Caco-2 (cell line): Measurements from ENCODE around the gene STK35. TPM values are rescaled to one million over a fixed set of nuclear protein-coding genes. Genes with fewer than 3 reads are reported as not detected.
A peak's percentile ranks its signal among the peaks of the same experiment; 100 is the strongest.

Experiments
- BruUV-seq: library from RNA; stranded (reverse); fragments of 400-500 nt; replicated peaks from 2 replicates; lab custom pipeline; 2021; lab: Mats Ljungman, UMichigan
- CTCF ChIA-PET: fragments of 300-600 bp; sonication (Branson Sonifier 250); formaldehyde crosslinking; loops from one replicate; lab custom pipeline; 2022; ENCODE audit warnings: antibody characterized with exemption; lab: Charles Lee
- POLR2A ChIA-PET: fragments of 300-600 bp; sonication (Branson Sonifier 250); formaldehyde crosslinking; loops from one replicate; lab custom pipeline; 2022; ENCODE audit warnings: antibody characterized with exemption; lab: Charles Lee
- DNase-seq, 2 experiments: peaks; one replicate each; pipeline versions ENCODE4 v3.0.0 to v3.0.0-alpha.2; 2020 to 2022
- H3K27me3 ChIP-seq: replicated peaks from 2 replicates; pipeline ENCODE4 v1.6.0; 2011; ENCODE audit warnings: low read length; ENCODE audit not compliant: control insufficient read depth, insufficient read depth
- H3K36me3 ChIP-seq: 2 replicates; pipeline ENCODE4 v1.5.1; 2011; ENCODE audit warnings: low read length; ENCODE audit not compliant: control insufficient read depth, insufficient read depth
- H3K4me1 ChIP-seq: fragments of 250-450 bp; sonication (Bioruptor Pico); 2 replicates; pipeline ENCODE4 v1.5.1; 2020; ENCODE audit warnings: mild to moderate bottlenecking
- H3K4me3 ChIP-seq: 2 replicates; pipeline ENCODE4 v1.5.1; 2011; ENCODE audit warnings: low read depth, mild to moderate bottlenecking, control low read depth, low read length
- H3K9me3 ChIP-seq: fragments of 250-450 bp; sonication (Bioruptor Pico); 2 replicates; pipeline ENCODE4 v1.5.1; 2020; ENCODE audit warnings: mild to moderate bottlenecking, moderate library complexity
- H3K27ac Mint-ChIP-seq: one replicate; pipeline ENCODE4 v1.8.0; 2022; ENCODE audit warnings: mixed read lengths; ENCODE audit not compliant: unreplicated experiment
- H3K27me3 Mint-ChIP-seq: one replicate; pipeline ENCODE4 v1.8.0; 2022; ENCODE audit warnings: mixed read lengths; ENCODE audit not compliant: insufficient read depth, unreplicated experiment
- H3K36me3 Mint-ChIP-seq: one replicate; pipeline ENCODE4 v1.8.0; 2022; ENCODE audit warnings: mild to moderate bottlenecking, mixed read lengths; ENCODE audit not compliant: insufficient read depth, unreplicated experiment
- H3K4me1 Mint-ChIP-seq: one replicate; pipeline ENCODE4 v1.8.0; 2022; ENCODE audit warnings: low read depth, mixed read lengths; ENCODE audit not compliant: unreplicated experiment
- H3K4me3 Mint-ChIP-seq: one replicate; pipeline ENCODE4 v1.8.0; 2022; ENCODE audit warnings: mild to moderate bottlenecking, moderate library complexity, mixed read lengths; ENCODE audit not compliant: unreplicated experiment
- H3K9me3 Mint-ChIP-seq: one replicate; pipeline ENCODE4 v1.8.0; 2022; ENCODE audit warnings: mixed read lengths; ENCODE audit not compliant: unreplicated experiment
- CTCF ChIP-seq, 2 experiments: fragments of 200-600 bp in 1 of 2; IDR thresholded peaks; 1 replicate in 1 of 2; 2 replicates in 1 of 2; pipeline versions ENCODE4 v1.5.1 to v1.8.0; 2011 to 2022; ENCODE audit warnings: antibody characterized with exemption in 1 of 2, control low read depth in 1 of 2, inconsistent platforms in 1 of 2, low read depth in 1 of 2, low read length in 1 of 2, mild to moderate bottlenecking in 1 of 2, moderate library complexity in 1 of 2; ENCODE audit not compliant: insufficient read depth in 1 of 2, severe bottlenecking in 1 of 2, unreplicated experiment in 1 of 2
- intact Hi-C: fragments of 100-400 bp; cut with micrococcal nuclease; formaldehyde crosslinking; loops from one replicate; pipeline ENCODE4 v1.10.0; 2022; ENCODE audit not compliant: unreplicated experiment
- total RNA-seq: library from RNA; stranded (reverse); gene quantifications from 2 replicates; pipeline ENCODE4 v1.2.3, GENCODE V29; 2022

Gene STK35
- total RNA-seq, 1 experiment from 2014 or later: 40.2 TPM

DNA sequence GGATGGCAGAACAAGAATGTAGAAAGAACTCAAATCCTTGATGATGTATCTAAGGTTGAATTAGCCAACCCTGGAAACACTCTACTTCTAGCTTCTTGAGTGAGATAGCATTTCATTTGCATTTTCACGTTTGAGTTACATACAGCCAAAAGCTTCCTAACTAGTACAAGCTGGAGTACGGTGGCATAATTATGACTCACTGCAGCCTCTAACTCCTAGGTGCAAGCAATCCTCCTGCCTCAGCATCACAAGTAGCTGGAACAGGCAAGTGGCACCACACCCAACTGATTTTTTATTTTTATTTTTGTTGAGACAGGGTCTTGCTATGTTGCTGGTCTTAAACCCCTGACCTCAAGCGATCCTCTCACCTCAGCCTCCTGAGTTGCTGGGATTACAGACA, 36.5 kb upstream of the STK35 start:
- Histone ChIP-seq H3K36me3 (no peaks in the 10 kb centered on the region), H3K9me3 (peaks cover 12% of the 10 kb centered on the region), H3K4me3 (no peak overlapping the region), H3K4me1 (peaks cover 21% of the 10 kb centered on the region), H3K27me3 (no peaks in the 10 kb centered on the region)
- H3K36me3 Mint-ChIP-seq: no peaks in the 10 kb centered on the region
- ChIA-PET POLR2A (no interaction called here), CTCF (no interaction called here)
- intact Hi-C loops: no loop called here
- no peaks in the 10 kb centered on the region for H3K27me3 Mint-ChIP-seq
- H3K4me3 Mint-ChIP-seq: no peak overlapping the region
- H3K9me3 Mint-ChIP-seq: peaks cover 22% of the 10 kb centered on the region
- no peak overlapping the region for H3K27ac Mint-ChIP-seq
- H3K4me1 Mint-ChIP-seq: no peaks in the 10 kb centered on the region
- DNase-seq: no peak
- no TSS peak for BruUV-seq
- no peak for TF ChIP-seq CTCF (IDR thresholded peaks at IDR 0.05; ENCODE audit: insufficient read depth in 1 of 2, low read depth in 1 of 2, low read length in 1 of 2, severe bottlenecking in 1 of 2, unreplicated experiment in 1 of 2)

GRCh38 chr20:2066461-2067122, 35.0 kb upstream of the STK35 start:
- intact Hi-C loops: no loop called here
- BruUV-seq: no TSS peak
- H3K4me3 ChIP-seq: no peak overlapping the region
- no peaks in the 10 kb centered on the region for H3K27me3 ChIP-seq
- POLR2A ChIA-PET: no interaction called here
- no peak for TF ChIP-seq CTCF (IDR thresholded peaks at IDR 0.05; ENCODE audit: insufficient read depth in 1 of 2, low read depth in 1 of 2, low read length in 1 of 2, severe bottlenecking in 1 of 2, unreplicated experiment in 1 of 2)
- CTCF ChIA-PET: no interaction called here
- H3K36me3 ChIP-seq: no peaks in the 10 kb centered on the region
- Mint-ChIP-seq H3K4me3 (no peak overlapping the region), H3K4me1 (no peaks in the 10 kb centered on the region), H3K27ac (no peak overlapping the region), H3K27me3 (no peaks in the 10 kb centered on the region), H3K36me3 (no peaks in the 10 kb centered on the region), H3K9me3 (peaks cover 23% of the 10 kb centered on the region)
- peak in 1 of 2 experiments; percentile 22 for DNase-seq
- H3K4me1 ChIP-seq: peaks cover 21% of the 10 kb centered on the region
- peaks cover 12% of the 10 kb centered on the region for H3K9me3 ChIP-seq

GRCh38 chr20:2080532-2081224, 20.9 kb upstream of the STK35 start:
- no TSS peak for BruUV-seq
- H3K9me3 ChIP-seq: no peaks in the 10 kb centered on the region; the same call in 1 of the 2 replicates
- H3K36me3 ChIP-seq: no peaks in the 10 kb centered on the region
- Mint-ChIP-seq H3K27ac (no peak overlapping the region), H3K36me3 (no peaks in the 10 kb centered on the region), H3K4me1 (no peaks in the 10 kb centered on the region), H3K27me3 (peaks cover 10% of the 10 kb centered on the region), H3K4me3 (no peak overlapping the region), H3K9me3 (no peaks in the 10 kb centered on the region)
- intact Hi-C loops: no loop called here
- no peaks in the 10 kb centered on the region for H3K27me3 ChIP-seq
- POLR2A ChIA-PET: no interaction called here
- no peaks in the 10 kb centered on the region for H3K4me1 ChIP-seq
- peak in 1 of 2 experiments; percentile 12 for DNase-seq
- CTCF ChIA-PET: no interaction called here
- H3K4me3 ChIP-seq: no peak overlapping the region
- no peak for TF ChIP-seq CTCF (IDR thresholded peaks at IDR 0.05; ENCODE audit: insufficient read depth in 1 of 2, low read depth in 1 of 2, low read length in 1 of 2, severe bottlenecking in 1 of 2, unreplicated experiment in 1 of 2)
